Skeletal muscle tissue (tissue), 4 donors: ENCODE measurements around the gene ADAMTS17. TPM values are rescaled to one million over a fixed set of nuclear protein-coding genes. Genes with fewer than 3 reads are reported as not detected.
A peak's percentile ranks its signal among the peaks of the same experiment; 100 is the strongest.

Experiments
- H3K27ac ChIP-seq: one replicate; pipeline ENCODE4 v1.7.0; 2013; ENCODE audit warnings: mild to moderate bottlenecking, low read depth, low read length, inconsistent platforms
- H3K27me3 ChIP-seq, 3 donors: one replicate each; pipeline ENCODE4 v1.7.0; 2013; ENCODE audit warnings: low read length in 3 of 3; ENCODE audit not compliant: control insufficient read depth in 3 of 3, insufficient read depth in 3 of 3
- H3K36me3 ChIP-seq, 3 donors: one replicate each; pipeline ENCODE4 v1.7.0; 2013; ENCODE audit warnings: low read length in 3 of 3; ENCODE audit not compliant: control insufficient read depth in 3 of 3, insufficient read depth in 3 of 3
- H3K4me1 ChIP-seq, 3 donors: one replicate each; pipeline ENCODE4 v1.7.0; 2013; ENCODE audit warnings: low read length in 3 of 3, mild to moderate bottlenecking in 3 of 3; ENCODE audit not compliant: control insufficient read depth in 3 of 3, insufficient read depth in 3 of 3
- H3K4me3 ChIP-seq, 3 donors: one replicate each; pipeline ENCODE4 v1.7.0; 2013; ENCODE audit warnings: low read length in 3 of 3
- H3K9ac ChIP-seq, 3 donors: one replicate each; pipeline ENCODE4 v1.7.0; 2013; ENCODE audit warnings: low read length in 3 of 3, mild to moderate bottlenecking in 3 of 3, moderate library complexity in 2 of 3, low read depth in 1 of 3
- H3K9me3 ChIP-seq, 3 donors: one replicate each; pipeline ENCODE4 v1.7.0; 2013; ENCODE audit warnings: low read length in 3 of 3; ENCODE audit not compliant: control insufficient read depth in 3 of 3
- total RNA-seq: library from RNA; depleted of rRNA; stranded (reverse); fragments of >200 nt; gene quantifications from one replicate; pipeline ENCODE4 v1.2.3, GENCODE V29; 2014
- donor health status: Osteomylitis.

The ADAMTS17 gene
- total RNA-seq, 1 donor from 2014 or later, result 5.7 TPM

- Histone ChIP-seq H3K9me3 (no peaks in the 10 kb centered on the region), H3K36me3 (no peaks in the 10 kb centered on the region), H3K27ac (no peak overlapping the region), H3K4me3 (peak overlapping the region in 2 of 3 donors; percentile 59 to 68), H3K4me1 (peaks cover 0 to 5% (median 4%) of the 10 kb centered on the region in 3 donors), H3K9ac (peak overlapping the region in 1 of 3 donors; percentile 33), H3K27me3 (no peaks in the 10 kb centered on the region)
Observed at GRCh38 chr15:100131321-100132224, 210.2 kb downstream of the ADAMTS17 start.

GRCh38 chr15:100129677-100130076 lies 212.1 kb downstream of the ADAMTS17 start:
- no peak overlapping the region for H3K27ac ChIP-seq

GRCh38 chr15:100125401-100126191 lies 216.2 kb downstream of the ADAMTS17 start:
- no peak overlapping the region for H3K27ac ChIP-seq
- peaks cover 2 to 3% (median 3%) of the 10 kb centered on the region in 3 donors for H3K36me3 ChIP-seq

More at GRCh38 chr15:100129677-100130076, 212.1 kb downstream of the ADAMTS17 start:
- Histone ChIP-seq H3K4me3 (no peak overlapping the region), H3K4me1 (peaks cover 0 to 16% (median 4%) of the 10 kb centered on the region in 3 donors), H3K9ac (no peak overlapping the region), H3K27me3 (no peaks in the 10 kb centered on the region), H3K36me3 (no peaks in the 10 kb centered on the region), H3K9me3 (no peaks in the 10 kb centered on the region)

GRCh38 chr15:100124936-100125335 lies 216.8 kb downstream of the ADAMTS17 start:
- no peak overlapping the region for H3K4me3 ChIP-seq
- peaks cover 0 to 9% (median 3%) of the 10 kb centered on the region in 3 donors for H3K9me3 ChIP-seq
- no peak overlapping the region for H3K27ac ChIP-seq
- H3K9ac ChIP-seq, result no peak overlapping the region
- H3K27me3 ChIP-seq, result no peaks in the 10 kb centered on the region
- H3K4me1 ChIP-seq, result peaks cover 0 to 13% (median 3%) of the 10 kb centered on the region in 3 donors
- peaks cover 2 to 8% (median 3%) of the 10 kb centered on the region in 3 donors for H3K36me3 ChIP-seq

More at GRCh38 chr15:100125401-100126191, 216.2 kb downstream of the ADAMTS17 start:
- Histone ChIP-seq H3K4me1 (peaks cover 0 to 13% (median 3%) of the 10 kb centered on the region in 3 donors), H3K4me3 (no peak overlapping the region), H3K9me3 (peaks cover 0 to 9% (median 3%) of the 10 kb centered on the region in 3 donors), H3K27me3 (no peaks in the 10 kb centered on the region), H3K9ac (no peak overlapping the region)

GRCh38 chr15:100124361-100124760 lies 217.4 kb downstream of the ADAMTS17 start:
- peaks cover 0 to 13% (median 3%) of the 10 kb centered on the region in 3 donors for H3K4me1 ChIP-seq
- no peak overlapping the region for H3K9ac ChIP-seq
- peaks cover 0 to 9% (median 3%) of the 10 kb centered on the region in 3 donors for H3K9me3 ChIP-seq
- H3K4me3 ChIP-seq, result no peak overlapping the region
- H3K27ac ChIP-seq, result no peak overlapping the region
- H3K27me3 ChIP-seq, result no peaks in the 10 kb centered on the region
- peaks cover 3 to 14% (median 3%) of the 10 kb centered on the region in 3 donors for H3K36me3 ChIP-seq

GRCh38 chr15:100123611-100124010 lies 218.2 kb downstream of the ADAMTS17 start:
- Histone ChIP-seq H3K4me3 (no peak overlapping the region), H3K9ac (no peak overlapping the region), H3K4me1 (peaks cover 0 to 13% (median 3%) of the 10 kb centered on the region in 3 donors), H3K27ac (no peak overlapping the region), H3K27me3 (no peaks in the 10 kb centered on the region), H3K9me3 (peaks cover 0 to 9% (median 3%) of the 10 kb centered on the region in 3 donors), H3K36me3 (peaks cover 4 to 14% (median 4%) of the 10 kb centered on the region in 3 donors)

GRCh38 chr15:100121285-100121684 lies 220.5 kb downstream of the ADAMTS17 start:
- H3K4me3 ChIP-seq, result no peak overlapping the region
- no peak overlapping the region for H3K9ac ChIP-seq
- no peak overlapping the region for H3K27ac ChIP-seq
- peaks cover 0 to 9% (median 3%) of the 10 kb centered on the region in 3 donors for H3K9me3 ChIP-seq
- peaks cover 4 to 14% (median 5%) of the 10 kb centered on the region in 3 donors for H3K36me3 ChIP-seq
- H3K27me3 ChIP-seq, result no peaks in the 10 kb centered on the region
- peaks cover 8 to 16% (median 8%) of the 10 kb centered on the region in 3 donors for H3K4me1 ChIP-seq

- no peak overlapping the region for H3K27ac ChIP-seq
- H3K9me3 ChIP-seq, result peaks cover 0 to 9% (median 3%) of the 10 kb centered on the region in 3 donors
- H3K36me3 ChIP-seq, result peaks cover 4 to 14% (median 5%) of the 10 kb centered on the region in 3 donors
- no peak overlapping the region for H3K9ac ChIP-seq
- no peak overlapping the region for H3K4me3 ChIP-seq
- H3K27me3 ChIP-seq, result no peaks in the 10 kb centered on the region
- peaks cover 14 to 16% (median 15%) of the 10 kb centered on the region in 3 donors for H3K4me1 ChIP-seq
Observed at GRCh38 chr15:100120111-100120510, 221.7 kb downstream of the ADAMTS17 start.

- Histone ChIP-seq H3K4me1 (peaks cover 24 to 27% (median 27%) of the 10 kb centered on the region in 3 donors), H3K36me3 (peaks cover 4 to 14% (median 5%) of the 10 kb centered on the region in 3 donors), H3K9ac (no peak overlapping the region), H3K4me3 (no peak overlapping the region), H3K9me3 (peaks cover 0 to 9% (median 3%) of the 10 kb centered on the region in 3 donors), H3K27me3 (no peaks in the 10 kb centered on the region), H3K27ac (no peak overlapping the region)
Observed at GRCh38 chr15:100118546-100118945, 223.2 kb downstream of the ADAMTS17 start.
